Endodermal cell (in vitro differentiated cells): ENCODE data around the gene AGTRAP. TPM values are rescaled to one million over a fixed set of nuclear protein-coding genes. Genes with fewer than 3 reads are reported as not detected.

Experiments used
- DNase-seq: peaks from one replicate; pipeline ENCODE4 v3.0.0-alpha.2; 2017
- H3K27ac ChIP-seq: 2 replicates; pipeline ENCODE4 v1.5.1; 2013; ENCODE audit warnings: mild to moderate bottlenecking, low read depth, low read length, moderate library complexity
- H3K27me3 ChIP-seq: 2 replicates; pipeline ENCODE4 v1.6.1; 2013; ENCODE audit warnings: mild to moderate bottlenecking, low read length, moderate library complexity; ENCODE audit not compliant: insufficient read depth, control insufficient read depth, poor library complexity, severe bottlenecking
- H3K36me3 ChIP-seq: 2 replicates; pipeline ENCODE4 v1.7.0; 2013; ENCODE audit warnings: mild to moderate bottlenecking, low read length, moderate library complexity; ENCODE audit not compliant: control insufficient read depth, insufficient read depth
- H3K4me1 ChIP-seq: one replicate; pipeline ENCODE4 v1.7.0; 2013; ENCODE audit warnings: low read length; ENCODE audit not compliant: control insufficient read depth, insufficient read depth
- H3K4me3 ChIP-seq: 2 replicates; pipeline ENCODE4 v1.5.1; 2013; ENCODE audit warnings: mild to moderate bottlenecking, low read length, moderate library complexity
- H3K9ac ChIP-seq: 2 replicates; pipeline ENCODE4 v1.6.1; 2013; ENCODE audit warnings: mild to moderate bottlenecking, low read length, moderate library complexity; ENCODE audit not compliant: poor library complexity, severe bottlenecking; ENCODE audit errors: extremely low read depth
- H3K9me3 ChIP-seq: 2 replicates; pipeline ENCODE4 v1.6.1; 2013; ENCODE audit warnings: mild to moderate bottlenecking, low read length, moderate library complexity; ENCODE audit not compliant: control insufficient read depth
- H3K27ac Mint-ChIP-seq: 2 replicates; pipeline ENCODE4 v1.8.0; 2020; ENCODE audit warnings: mixed read lengths
- H3K27me3 Mint-ChIP-seq: 2 replicates; pipeline ENCODE4 v1.8.0; 2021; ENCODE audit warnings: mild to moderate bottlenecking, mixed read lengths; ENCODE audit not compliant: insufficient read depth
- H3K36me3 Mint-ChIP-seq: 2 replicates; pipeline ENCODE4 v1.8.0; 2020; ENCODE audit warnings: low read depth, mixed read lengths
- H3K4me1 Mint-ChIP-seq: 2 replicates; pipeline ENCODE4 v1.8.0; 2020; ENCODE audit warnings: mixed read lengths
- H3K4me3 Mint-ChIP-seq: 2 replicates; pipeline ENCODE4 v1.8.0; 2020; ENCODE audit warnings: mild to moderate bottlenecking, moderate library complexity, mixed read lengths
- H3K9me3 Mint-ChIP-seq: 2 replicates; pipeline ENCODE4 v1.8.0; 2020; ENCODE audit warnings: mild to moderate bottlenecking, mixed read lengths
- WGBS, 2 experiments: methylation state at CpG; one replicate each; pipeline versions ENCODE4 v1.1.5 to v1.1.7; 2013; ENCODE audit warnings: missing lambda C conversion rate in 2 of 2, mixed read lengths in 1 of 2; ENCODE audit not compliant: insufficient coverage in 1 of 2, insufficient read length in 1 of 2; 5-methylcytosine and 5-hydroxymethylcytosine counted together
- total RNA-seq, 2 donors: library from RNA; stranded (reverse); fragmentation: NEBNext Ultra II Directional in 1 of 2; extraction: Animal tissue kit (Norgen Biotek cat#: 25700) in 1 of 2; gene quantifications; 2 replicates in 1 of 2; 3 replicates in 1 of 2; pipeline ENCODE4 v1.2.1, GENCODE V29; 2021
- TF ChIP-seq, protein P1 (sequence below): fragments of 200-600 bp; sonication (generic); conservative IDR thresholded peaks from 2 replicates; pipeline ENCODE4 v1.5.0; 2021; ENCODE audit warnings: antibody characterized with exemption, mild to moderate bottlenecking

AGTRAP gene
- total RNA-seq, 2 donors from 2014 or later, result 71.3 to 81.2 TPM

- no peak overlapping the region for H3K4me3 Mint-ChIP-seq
- 90 to 94% methylated on average over 3 to 9 of the region's 9 CpGs for WGBS, 2 experiments
- Histone ChIP-seq H3K9me3 (no peaks in the 10 kb centered on the region), H3K9ac (no peak overlapping the region), H3K27ac (no peak overlapping the region), H3K36me3 (peaks cover 5% of the 10 kb centered on the region), H3K4me1 (no peaks in the 10 kb centered on the region), H3K4me3 (no peak overlapping the region), H3K27me3 (no peaks in the 10 kb centered on the region)
- H3K4me1 Mint-ChIP-seq, result peaks cover 10% of the 10 kb centered on the region
- no peaks in the 10 kb centered on the region for H3K9me3 Mint-ChIP-seq
- H3K36me3 Mint-ChIP-seq, result peaks cover 34% of the 10 kb centered on the region
- no peaks in the 10 kb centered on the region for H3K27me3 Mint-ChIP-seq
- peak; percentile 41 for DNase-seq
- H3K27ac Mint-ChIP-seq, result no peak overlapping the region
- TF ChIP-seq, protein P1, sequence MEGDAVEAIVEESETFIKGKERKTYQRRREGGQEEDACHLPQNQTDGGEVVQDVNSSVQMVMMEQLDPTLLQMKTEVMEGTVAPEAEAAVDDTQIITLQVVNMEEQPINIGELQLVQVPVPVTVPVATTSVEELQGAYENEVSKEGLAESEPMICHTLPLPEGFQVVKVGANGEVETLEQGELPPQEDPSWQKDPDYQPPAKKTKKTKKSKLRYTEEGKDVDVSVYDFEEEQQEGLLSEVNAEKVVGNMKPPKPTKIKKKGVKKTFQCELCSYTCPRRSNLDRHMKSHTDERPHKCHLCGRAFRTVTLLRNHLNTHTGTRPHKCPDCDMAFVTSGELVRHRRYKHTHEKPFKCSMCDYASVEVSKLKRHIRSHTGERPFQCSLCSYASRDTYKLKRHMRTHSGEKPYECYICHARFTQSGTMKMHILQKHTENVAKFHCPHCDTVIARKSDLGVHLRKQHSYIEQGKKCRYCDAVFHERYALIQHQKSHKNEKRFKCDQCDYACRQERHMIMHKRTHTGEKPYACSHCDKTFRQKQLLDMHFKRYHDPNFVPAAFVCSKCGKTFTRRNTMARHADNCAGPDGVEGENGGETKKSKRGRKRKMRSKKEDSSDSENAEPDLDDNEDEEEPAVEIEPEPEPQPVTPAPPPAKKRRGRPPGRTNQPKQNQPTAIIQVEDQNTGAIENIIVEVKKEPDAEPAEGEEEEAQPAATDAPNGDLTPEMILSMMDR, result no peak
These were observed 8.4 kb downstream of the AGTRAP start for GRCh38 chr1:11744287-11744686.

GRCh38 chr1:11746092-11746491, 10.2 kb downstream of the AGTRAP start:
- no peaks in the 10 kb centered on the region for H3K9me3 Mint-ChIP-seq
- no peak overlapping the region for H3K27ac Mint-ChIP-seq
- no peak for DNase-seq
- no peaks in the 10 kb centered on the region for H3K4me1 ChIP-seq
- WGBS, 2 experiments, result 93 to 98% methylated on average over 5 to 6 of the region's 6 CpGs
- H3K27ac ChIP-seq, result no peak overlapping the region
- H3K4me1 Mint-ChIP-seq, result peaks cover 3% of the 10 kb centered on the region
- TF ChIP-seq, protein P1, result no peak
- H3K4me3 ChIP-seq, result no peak overlapping the region
- no peaks in the 10 kb centered on the region for H3K27me3 ChIP-seq
- no peaks in the 10 kb centered on the region for H3K9me3 ChIP-seq
- H3K36me3 ChIP-seq, result peaks cover 5% of the 10 kb centered on the region
- H3K36me3 Mint-ChIP-seq, result peaks cover 34% of the 10 kb centered on the region
- no peaks in the 10 kb centered on the region for H3K27me3 Mint-ChIP-seq
- no peak overlapping the region for H3K4me3 Mint-ChIP-seq
- H3K9ac ChIP-seq, result no peak overlapping the region

GRCh38 chr1:11746795-11747487, 11.0 kb downstream of the AGTRAP start:
- Mint-ChIP-seq H3K36me3 (peaks cover 34% of the 10 kb centered on the region), H3K4me1 (peaks cover 4% of the 10 kb centered on the region), H3K27me3 (no peaks in the 10 kb centered on the region), H3K9me3 (no peaks in the 10 kb centered on the region), H3K27ac (no peak overlapping the region), H3K4me3 (no peak overlapping the region)
- DNase-seq, result peak; percentile 40
- no peaks in the 10 kb centered on the region for H3K4me1 ChIP-seq
- no peaks in the 10 kb centered on the region for H3K9me3 ChIP-seq
- H3K27me3 ChIP-seq, result no peaks in the 10 kb centered on the region
- H3K9ac ChIP-seq, result no peak overlapping the region
- H3K4me3 ChIP-seq, result no peak overlapping the region
- peaks cover 5% of the 10 kb centered on the region for H3K36me3 ChIP-seq
- 89 to 95% methylated on average over 13 to 20 of the region's 20 CpGs for WGBS, 2 experiments
- TF ChIP-seq, protein P1, result no peak
- H3K27ac ChIP-seq, result no peak overlapping the region
